Keratinocyte (primary cell): ENCODE data around the gene SDHAF2. TPM values are rescaled to one million over a fixed set of nuclear protein-coding genes. Genes with fewer than 3 reads are reported as not detected.

Source experiments
- DNase-seq: peaks from one replicate; pipeline ENCODE4 v3.0.0-alpha.2; 2011; ENCODE audit warnings: low read depth, missing footprints, low spot score
- FAIRE-seq: peaks from 2 replicates; lab custom pipeline; 2011; peaks lifted over from hg19 to GRCh38; lab: Jason Lieb, UNC
- H2AFZ ChIP-seq: 2 replicates; pipeline ENCODE4 v1.6.0; 2012; ENCODE audit warnings: low read length, control low read depth, inconsistent platforms; ENCODE audit not compliant: control insufficient read depth
- H3K27ac ChIP-seq: 2 replicates; pipeline ENCODE4 v1.5.1; 2011; ENCODE audit warnings: low read length; ENCODE audit not compliant: control insufficient read depth, insufficient read depth
- H3K27me3 ChIP-seq: 3 replicates; pipeline ENCODE4 v1.6.0; 2011; ENCODE audit warnings: low read length; ENCODE audit not compliant: control insufficient read depth, insufficient read depth; ENCODE audit errors: extremely low read depth
- H3K36me3 ChIP-seq, 2 experiments: 2 replicates in 1 of 2; 3 replicates in 1 of 2; pipeline ENCODE4 v1.5.1; 2011; ENCODE audit warnings: low read length in 2 of 2, mild to moderate bottlenecking in 1 of 2; ENCODE audit not compliant: control insufficient read depth in 2 of 2, insufficient read depth in 2 of 2; ENCODE audit errors: extremely low read depth in 1 of 2
- H3K4me1 ChIP-seq: 3 replicates; pipeline ENCODE4 v1.5.1; 2011; ENCODE audit warnings: low read length; ENCODE audit not compliant: control insufficient read depth, insufficient read depth; ENCODE audit errors: extremely low read depth
- H3K4me2 ChIP-seq: 3 replicates; pipeline ENCODE4 v1.6.0; 2011; ENCODE audit warnings: low read depth, low read length; ENCODE audit not compliant: control insufficient read depth, insufficient read depth; ENCODE audit errors: extremely low read depth
- H3K4me3 ChIP-seq, 3 experiments: fragments of 200-600 bp in 1 of 3; sonication (generic) in 1 of 3; 2 replicates in 2 of 3; 3 replicates in 1 of 3; pipeline ENCODE4 v1.5.1; 2011 to 2016; ENCODE audit warnings: low read length in 3 of 3, mild to moderate bottlenecking in 3 of 3, control low read depth in 2 of 3, inconsistent platforms in 1 of 3, low read depth in 1 of 3, mixed read lengths in 1 of 3, mixed run types in 1 of 3, moderate library complexity in 1 of 3; ENCODE audit not compliant: control insufficient read depth in 2 of 3, insufficient read depth in 2 of 3; ENCODE audit errors: extremely low read depth in 1 of 3
- H3K79me2 ChIP-seq: 2 replicates; pipeline ENCODE4 v1.6.0; 2012; ENCODE audit warnings: low read length; ENCODE audit not compliant: control insufficient read depth, insufficient read depth
- H3K9ac ChIP-seq: 3 replicates; pipeline ENCODE4 v1.6.0; 2011; ENCODE audit warnings: low read length; ENCODE audit not compliant: control insufficient read depth, insufficient read depth; ENCODE audit errors: extremely low read depth
- H3K9me1 ChIP-seq: 3 replicates; pipeline ENCODE4 v1.6.0; 2011; ENCODE audit warnings: low read length; ENCODE audit not compliant: control insufficient read depth, insufficient read depth; ENCODE audit errors: extremely low read depth
- H3K9me3 ChIP-seq: 2 replicates; pipeline ENCODE4 v1.5.1; 2012; ENCODE audit warnings: low read depth, low read length; ENCODE audit not compliant: control insufficient read depth
- H4K20me1 ChIP-seq: 3 replicates; pipeline ENCODE4 v1.6.0; 2011; ENCODE audit warnings: low read length; ENCODE audit not compliant: control insufficient read depth, insufficient read depth; ENCODE audit errors: extremely low read depth
- EZH2 ChIP-seq: IDR thresholded peaks from one replicate; pipeline ENCODE4 v1.6.1; 2012; ENCODE audit warnings: inconsistent platforms, mild to moderate bottlenecking, low read length, moderate library complexity
- dilution Hi-C: fragments of 300-500 bp; cut with MboI; formaldehyde crosslinking; loops from one replicate; pipeline ENCODE4 v1.7.0; 2020; ENCODE audit warnings: low sequenced_read_pairs; ENCODE audit not compliant: extremely low pct_ligation_motif_present
- polyA plus RNA-seq, 5 experiments: library from polyadenylated mRNA; depleted of rRNA in 3 of 5; stranded (reverse) in 3 of 5; stranded (forward) in 1 of 5; unstranded in 1 of 5; fragments of >200 nt; gene quantifications; 1 replicate in 1 of 5; 2 replicates in 3 of 5; 3 replicates in 1 of 5; pipeline versions ENCODE4 v1.2.1 to v1.2.3, GENCODE V29; 2011 to 2012; ENCODE audit warnings: missing spikeins in 2 of 5, low read depth in 1 of 5, low replicate concordance in 1 of 5
- TF ChIP-seq, protein P1 (sequence below), 3 experiments: IDR thresholded peaks in 1 of 3; conservative IDR thresholded peaks in 1 of 3; optimal IDR thresholded peaks in 1 of 3; 2 replicates in 2 of 3; 3 replicates in 1 of 3; pipeline versions ENCODE3 to v1.5.1; 2011; ENCODE audit warnings: low read length in 3 of 3, mild to moderate bottlenecking in 3 of 3, moderate library complexity in 2 of 3, control low read depth in 1 of 3, inconsistent platforms in 1 of 3; ENCODE audit not compliant: insufficient read depth in 2 of 3; ENCODE audit errors: extremely low read depth in 1 of 3

Gene SDHAF2
- polyA plus RNA-seq, 1 donor (not counting 4 experiments of a cell fraction or from before 2014, with no cell fraction given), result 56.4 TPM

DNA sequence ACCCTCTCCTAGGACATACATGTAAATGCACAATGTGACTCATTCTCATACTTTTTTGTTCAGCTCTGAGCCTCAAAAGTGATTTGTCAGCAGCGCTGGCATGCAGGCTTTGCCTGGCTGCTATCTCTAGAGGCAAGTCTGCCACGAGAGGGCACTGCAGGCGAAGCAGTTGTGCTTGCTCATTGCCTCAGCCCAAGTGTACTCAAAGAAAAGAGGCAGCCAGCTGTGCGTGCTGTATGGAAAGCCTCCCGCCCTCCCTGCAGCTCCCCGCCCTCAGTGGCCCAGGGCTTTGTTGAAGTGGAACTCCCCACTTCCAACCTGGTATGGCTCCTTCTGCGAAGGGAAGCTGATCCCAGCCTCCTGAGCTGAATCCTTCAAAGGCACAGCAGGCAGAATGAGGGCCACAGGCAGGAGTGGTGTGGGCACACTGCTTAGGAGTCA is 16.3 kb downstream of the SDHAF2 start:
- H3K79me2 ChIP-seq, result peaks cover 12% of the 10 kb centered on the region
- H4K20me1 ChIP-seq, result no peaks in the 10 kb centered on the region
- H3K27ac ChIP-seq, result peak overlapping the region; percentile 13
- H3K36me3 ChIP-seq, result peaks cover 25 to 26% of the 10 kb centered on the region in 2 experiments
- dilution Hi-C loops, result no loop called here
- H3K4me3 ChIP-seq, result no peak overlapping the region
- no peaks in the 10 kb centered on the region for H3K9me1 ChIP-seq
- no peak overlapping the region for H3K9ac ChIP-seq
- H3K4me2 ChIP-seq, result no peak overlapping the region
- DNase-seq, result peak; percentile 75
- no peaks in the 10 kb centered on the region for H3K9me3 ChIP-seq
- H3K27me3 ChIP-seq, result no peaks in the 10 kb centered on the region
- TF ChIP-seq EZH2, result no peak
- TF ChIP-seq, protein P1, sequence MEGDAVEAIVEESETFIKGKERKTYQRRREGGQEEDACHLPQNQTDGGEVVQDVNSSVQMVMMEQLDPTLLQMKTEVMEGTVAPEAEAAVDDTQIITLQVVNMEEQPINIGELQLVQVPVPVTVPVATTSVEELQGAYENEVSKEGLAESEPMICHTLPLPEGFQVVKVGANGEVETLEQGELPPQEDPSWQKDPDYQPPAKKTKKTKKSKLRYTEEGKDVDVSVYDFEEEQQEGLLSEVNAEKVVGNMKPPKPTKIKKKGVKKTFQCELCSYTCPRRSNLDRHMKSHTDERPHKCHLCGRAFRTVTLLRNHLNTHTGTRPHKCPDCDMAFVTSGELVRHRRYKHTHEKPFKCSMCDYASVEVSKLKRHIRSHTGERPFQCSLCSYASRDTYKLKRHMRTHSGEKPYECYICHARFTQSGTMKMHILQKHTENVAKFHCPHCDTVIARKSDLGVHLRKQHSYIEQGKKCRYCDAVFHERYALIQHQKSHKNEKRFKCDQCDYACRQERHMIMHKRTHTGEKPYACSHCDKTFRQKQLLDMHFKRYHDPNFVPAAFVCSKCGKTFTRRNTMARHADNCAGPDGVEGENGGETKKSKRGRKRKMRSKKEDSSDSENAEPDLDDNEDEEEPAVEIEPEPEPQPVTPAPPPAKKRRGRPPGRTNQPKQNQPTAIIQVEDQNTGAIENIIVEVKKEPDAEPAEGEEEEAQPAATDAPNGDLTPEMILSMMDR (optimal IDR thresholded peaks at IDR 0.05 in 1 of 3, IDR thresholded peaks at IDR 0.05 in 1 of 3, conservative IDR thresholded peaks at IDR 0.05 in 1 of 3; ENCODE audit: extremely low read depth in 1 of 3, insufficient read depth in 2 of 3, low read length in 3 of 3), result peak; percentile 92 to 98 (median 96)
- H3K4me1 ChIP-seq, result no peaks in the 10 kb centered on the region
- FAIRE-seq, result peak; percentile 86
- H2AFZ ChIP-seq, result no peak overlapping the region

DNA sequence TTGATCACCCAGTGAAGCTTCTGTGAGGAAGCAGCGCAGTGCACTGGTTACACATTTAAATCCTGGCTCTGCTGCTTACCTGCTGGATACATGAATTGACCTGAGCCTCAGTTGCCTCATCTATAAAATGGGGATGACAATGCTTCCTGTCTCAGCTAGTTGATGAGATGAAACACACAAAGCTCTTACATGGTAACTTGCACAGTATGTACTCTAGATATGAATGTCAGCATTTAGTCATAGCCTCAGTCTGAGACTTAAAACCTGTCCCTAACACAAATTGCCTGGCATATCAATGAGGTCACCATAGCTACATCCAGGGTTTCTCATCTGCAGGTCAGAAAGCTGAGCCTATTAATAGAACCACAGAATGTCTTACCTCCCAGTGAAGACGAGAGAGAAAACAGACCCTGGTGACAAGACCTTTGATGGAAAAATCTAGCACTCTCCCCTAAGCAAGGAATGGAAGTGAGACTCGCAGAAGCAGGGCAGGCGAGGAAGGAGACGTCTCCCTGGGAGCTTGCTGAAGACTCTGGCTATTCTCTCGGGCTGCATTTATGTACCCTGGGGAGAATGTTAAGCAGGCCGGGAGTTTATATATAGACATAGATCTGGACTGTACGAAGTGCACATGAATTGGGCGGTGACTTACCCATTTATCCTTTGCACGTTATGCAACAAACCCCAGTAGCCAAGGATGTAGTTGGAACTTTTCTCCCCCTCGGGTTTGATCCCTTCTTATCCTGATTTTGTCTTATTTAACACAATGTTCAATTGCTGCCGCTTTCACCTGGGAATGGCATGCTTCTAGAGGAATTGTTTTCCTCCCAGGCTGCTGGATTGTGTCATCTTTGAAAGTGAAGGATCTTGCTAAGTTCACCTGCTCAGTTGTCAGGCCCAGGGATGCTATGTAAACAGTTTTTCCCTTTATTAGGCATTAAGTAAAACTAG is 18.0 kb downstream of the SDHAF2 start:
- H3K9me3 ChIP-seq, result no peaks in the 10 kb centered on the region
- no peak overlapping the region for H3K4me3 ChIP-seq
- no peaks in the 10 kb centered on the region for H3K4me1 ChIP-seq
- H3K36me3 ChIP-seq, result peaks cover 25 to 26% of the 10 kb centered on the region in 2 experiments
- H3K4me2 ChIP-seq, result no peak overlapping the region
- no peaks in the 10 kb centered on the region for H3K27me3 ChIP-seq
- H3K9me1 ChIP-seq, result no peaks in the 10 kb centered on the region
- FAIRE-seq (no peak), DNase-seq (no peak)
- H3K79me2 ChIP-seq, result peaks cover 7% of the 10 kb centered on the region
- TF ChIP-seq, protein P1 (optimal IDR thresholded peaks at IDR 0.05 in 1 of 3, IDR thresholded peaks at IDR 0.05 in 1 of 3, conservative IDR thresholded peaks at IDR 0.05 in 1 of 3; ENCODE audit: extremely low read depth in 1 of 3, insufficient read depth in 2 of 3, low read length in 3 of 3), result no peak
- no peak for TF ChIP-seq EZH2
- H4K20me1 ChIP-seq, result no peaks in the 10 kb centered on the region
- H3K9ac ChIP-seq, result no peak overlapping the region
- H2AFZ ChIP-seq, result no peak overlapping the region
- dilution Hi-C loops, result no loop called here
- H3K27ac ChIP-seq, result no peak overlapping the region
